Fibroblast of gingiva (primary cell): ENCODE results near the gene GNB2.

Experiments
- DNase-seq: peaks from one replicate; pipeline ENCODE4 v3.0.0-alpha.2; 2011; ENCODE audit warnings: low read depth

Gene GNB2

GRCh38 chr7:100681491-100682227 lies 8.1 kb downstream of the GNB2 start:
- DNase-seq, result no peak

- no peak for DNase-seq
These were observed 8.7 kb downstream of the GNB2 start for GRCh38 chr7:100682228-100682741.

DNA sequence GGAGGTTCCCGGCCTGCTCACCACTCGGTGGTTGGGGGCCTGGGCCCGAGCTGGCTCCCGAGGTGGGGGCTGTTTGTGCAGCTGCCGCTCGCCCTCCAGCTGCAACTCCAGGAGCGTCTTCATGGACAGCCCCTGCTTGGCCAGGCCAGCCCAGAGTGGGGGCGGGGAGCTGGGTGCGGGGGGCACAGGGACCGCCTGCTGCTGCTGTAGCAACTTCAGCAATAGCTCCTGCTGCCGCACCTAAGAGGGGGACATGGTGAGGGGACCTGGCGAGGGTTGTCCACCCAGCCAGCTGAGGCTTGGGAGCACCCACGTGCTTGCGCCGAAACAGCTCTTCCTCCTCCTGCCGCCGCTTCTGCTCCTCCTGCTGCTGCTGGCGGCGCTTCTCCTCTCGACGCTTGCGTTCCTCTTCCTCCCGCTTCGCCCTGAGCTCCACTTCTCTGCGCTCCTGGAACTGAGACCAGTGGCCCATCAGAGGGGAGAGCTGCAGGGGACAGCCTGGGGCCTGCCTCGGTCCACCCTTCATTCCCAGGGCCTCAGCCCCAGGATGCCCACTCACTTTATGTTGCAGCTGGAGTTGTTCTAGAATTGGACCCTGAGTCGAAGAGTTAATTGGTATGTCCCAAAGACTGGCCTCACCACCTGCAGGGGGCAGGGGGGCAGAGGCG lies 9.6 kb downstream of the GNB2 start:
- DNase-seq, result no peak

DNA sequence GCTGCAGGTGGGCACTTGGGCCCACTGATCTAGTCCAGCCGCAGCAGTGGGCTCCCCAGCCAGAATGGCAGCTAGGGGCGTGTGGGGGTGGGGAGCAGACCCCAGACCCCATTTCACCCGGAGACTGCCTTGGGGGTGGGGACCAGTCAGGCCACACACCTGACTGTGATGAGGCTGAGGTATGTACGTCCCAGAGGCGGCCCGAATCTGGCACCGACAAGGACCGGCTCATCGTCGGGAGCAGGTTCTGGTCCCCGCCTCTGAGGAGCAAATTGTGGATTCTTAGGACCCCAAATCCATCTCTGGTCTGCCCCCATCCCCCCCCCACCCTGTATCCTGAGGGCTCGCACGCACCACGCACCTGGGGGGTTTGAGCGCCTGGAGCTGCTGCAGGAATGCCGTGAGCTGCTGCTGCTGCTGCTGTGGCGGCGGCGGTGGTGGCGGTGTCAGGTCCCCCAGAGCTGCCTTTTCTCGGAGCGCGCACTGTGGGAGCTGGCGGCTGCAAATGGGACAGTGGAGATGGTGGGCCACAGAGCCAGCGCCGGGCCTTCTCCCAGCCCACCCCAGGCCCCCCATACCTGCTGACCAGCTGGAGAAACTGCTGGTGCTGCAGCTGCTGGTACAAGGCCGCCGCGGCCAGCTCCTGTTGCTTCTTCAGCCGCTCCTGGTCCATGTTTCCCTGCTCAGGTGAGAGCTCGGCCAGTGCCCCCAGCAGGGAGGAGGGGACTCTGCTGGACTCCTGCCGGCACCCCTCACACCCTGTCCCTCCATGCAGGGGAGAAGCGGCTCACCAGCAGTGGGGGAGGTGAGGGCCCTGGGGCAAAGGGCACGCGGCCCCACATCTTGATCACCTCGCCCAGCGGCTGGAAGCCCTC lies 10.4 kb downstream of the GNB2 start:
- DNase-seq, result no peak

GRCh38 chr7:100684534-100685042 lies 11.0 kb downstream of the GNB2 start:
- DNase-seq, result no peak

DNA sequence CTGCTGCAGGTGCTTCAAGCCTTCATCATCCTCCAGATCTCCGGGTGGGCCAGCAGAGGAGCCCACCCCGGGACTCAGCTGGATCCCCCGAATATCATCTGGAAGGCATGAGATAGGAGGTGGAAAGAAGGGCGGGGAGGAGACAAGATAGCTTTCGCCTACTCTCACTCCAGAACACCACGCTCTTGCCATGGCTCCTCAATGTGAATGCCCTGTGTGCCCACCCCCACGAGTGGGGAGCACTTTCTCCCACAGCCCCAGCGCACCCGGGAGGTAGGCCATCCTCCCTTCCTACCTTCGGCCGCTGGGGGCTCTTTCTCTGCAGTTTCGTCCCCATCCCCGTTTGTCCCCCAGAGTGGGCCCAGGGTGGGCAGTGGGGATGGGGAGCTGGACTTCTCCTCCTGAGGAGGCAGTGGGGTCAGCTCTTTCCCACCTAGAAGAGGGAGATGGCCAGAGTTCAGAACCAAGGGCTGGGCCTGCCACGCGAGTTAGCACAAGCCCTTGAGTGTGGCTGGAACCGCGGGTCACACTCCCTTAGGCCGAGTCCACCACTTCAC lies 11.6 kb downstream of the GNB2 start:
- no peak for DNase-seq

GRCh38 chr7:100685631-100686145 lies 12.1 kb downstream of the GNB2 start:
- no peak for DNase-seq

- DNase-seq, result no peak
These were observed 12.8 kb downstream of the GNB2 start for GRCh38 chr7:100686201-100686821.

- no peak for DNase-seq
These were observed 13.3 kb downstream of the GNB2 start for GRCh38 chr7:100686822-100687211.

- DNase-seq, result no peak
These were observed 13.7 kb downstream of the GNB2 start for GRCh38 chr7:100687261-100687660.

DNA sequence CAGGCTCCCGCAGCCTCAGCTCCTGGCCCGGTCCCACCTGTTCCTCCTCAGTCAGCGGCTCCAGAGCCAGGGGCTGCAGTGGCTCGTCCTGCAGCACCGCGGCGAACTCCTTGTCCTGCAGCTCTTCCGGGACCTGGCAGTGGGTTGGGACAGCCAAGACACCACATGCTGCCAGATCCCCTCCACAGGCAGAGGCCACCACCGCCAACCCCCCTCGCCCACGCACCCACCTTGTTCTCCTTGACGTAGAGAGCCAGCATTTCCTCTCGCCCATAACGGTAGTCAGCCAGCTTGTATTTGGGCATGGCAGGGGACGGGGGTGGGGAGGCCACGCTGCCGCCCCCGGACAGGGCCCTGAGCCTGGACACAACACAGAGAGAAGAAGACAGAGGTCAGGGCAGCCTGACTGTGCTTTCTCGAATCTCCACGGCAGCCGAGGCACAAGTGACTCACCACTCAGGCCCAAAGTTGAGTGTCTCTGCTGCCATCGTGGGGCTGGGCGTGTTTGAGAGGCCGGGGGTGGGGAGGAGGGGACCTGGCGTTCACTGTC lies 14.3 kb downstream of the GNB2 start:
- DNase-seq, result no peak

GRCh38 chr7:100688326-100688860 lies 14.9 kb downstream of the GNB2 start:
- no peak for DNase-seq

DNA sequence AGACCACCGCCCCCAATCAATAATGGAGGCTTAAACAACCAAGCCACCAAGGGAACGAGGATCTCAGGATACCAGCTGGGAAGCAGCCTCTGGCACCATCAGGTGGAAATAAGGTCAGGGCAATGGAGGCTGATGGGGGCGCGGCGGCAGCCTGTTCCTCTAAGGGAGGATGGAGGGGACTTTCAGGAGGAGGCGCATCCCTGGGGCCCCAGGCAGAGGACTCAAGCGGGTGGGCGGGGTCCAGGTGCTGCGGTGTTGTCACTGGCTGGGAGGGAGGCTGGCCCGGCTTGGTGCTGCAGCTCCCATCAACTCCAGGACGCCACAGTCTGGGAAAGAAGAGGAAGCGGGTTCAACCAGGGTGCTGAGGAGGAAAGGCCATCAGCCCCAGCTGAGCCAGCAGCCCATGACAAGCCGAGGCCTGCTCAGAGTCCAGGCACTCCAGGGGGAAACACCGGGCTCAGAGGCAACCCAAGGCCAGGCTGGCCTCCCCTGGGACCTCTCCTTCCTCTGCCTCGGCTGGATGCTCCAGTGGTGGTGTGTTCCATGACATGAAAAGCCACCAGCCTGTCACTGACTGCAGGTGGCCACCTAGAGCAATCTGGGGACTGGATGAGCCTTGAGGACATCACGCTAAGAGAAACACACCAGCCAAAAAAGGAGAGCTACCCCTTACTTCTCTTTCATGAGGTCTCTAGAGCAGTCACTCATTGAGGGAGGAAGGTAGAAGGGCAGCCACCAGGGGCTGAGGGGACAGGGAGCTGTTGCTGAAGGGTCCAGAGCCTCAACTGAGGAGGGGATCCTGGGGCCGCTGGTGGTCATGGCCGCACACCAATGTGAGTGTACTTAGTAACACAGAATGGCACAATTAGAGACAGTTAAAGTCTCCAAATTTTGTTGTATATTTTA lies 15.9 kb downstream of the GNB2 start:
- no peak for DNase-seq

DNA sequence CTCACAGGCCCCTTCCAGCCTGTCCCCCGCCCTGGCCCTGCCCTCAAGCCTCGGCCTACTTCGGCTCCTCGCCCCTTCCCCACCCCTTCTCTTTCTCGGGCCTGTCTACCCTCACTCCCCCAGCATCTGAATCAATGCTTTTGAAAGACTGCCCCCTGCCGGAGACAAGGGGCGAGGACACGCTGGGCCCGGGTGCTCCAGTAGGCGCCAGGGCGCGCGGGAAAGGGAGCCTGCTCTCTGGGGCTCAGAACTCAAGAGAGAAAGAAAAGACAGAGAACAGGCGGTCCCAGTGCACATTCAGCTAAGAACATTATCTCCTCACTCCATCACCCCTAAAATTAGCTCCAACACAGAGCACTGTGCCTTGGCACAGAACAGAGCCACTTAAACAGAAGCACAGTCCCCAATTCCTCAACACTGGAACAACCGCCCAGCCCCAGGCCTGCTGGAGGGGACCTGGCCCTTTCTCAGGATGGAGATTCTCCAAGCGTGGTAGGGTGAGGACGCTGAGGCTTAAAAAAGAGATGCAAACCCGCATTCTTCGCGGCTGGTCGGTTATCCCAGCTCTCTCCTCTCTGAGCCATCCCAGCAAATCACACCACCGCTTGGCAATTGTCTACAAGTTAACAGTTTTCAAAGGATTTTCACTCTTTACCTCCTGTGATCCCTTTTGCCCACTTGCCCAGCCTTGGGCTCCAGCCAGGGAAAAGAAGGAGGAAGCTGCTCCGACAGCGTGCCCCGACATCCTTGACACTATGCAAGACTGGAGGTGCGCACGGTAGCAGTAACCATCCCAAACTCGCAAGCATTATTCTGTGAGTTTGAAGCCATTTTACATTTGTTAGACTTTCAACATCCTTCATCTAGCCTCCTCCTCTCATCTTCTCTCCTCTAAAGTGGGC lies 18.4 kb downstream of the GNB2 start:
- peak; percentile 58 for DNase-seq

DNA sequence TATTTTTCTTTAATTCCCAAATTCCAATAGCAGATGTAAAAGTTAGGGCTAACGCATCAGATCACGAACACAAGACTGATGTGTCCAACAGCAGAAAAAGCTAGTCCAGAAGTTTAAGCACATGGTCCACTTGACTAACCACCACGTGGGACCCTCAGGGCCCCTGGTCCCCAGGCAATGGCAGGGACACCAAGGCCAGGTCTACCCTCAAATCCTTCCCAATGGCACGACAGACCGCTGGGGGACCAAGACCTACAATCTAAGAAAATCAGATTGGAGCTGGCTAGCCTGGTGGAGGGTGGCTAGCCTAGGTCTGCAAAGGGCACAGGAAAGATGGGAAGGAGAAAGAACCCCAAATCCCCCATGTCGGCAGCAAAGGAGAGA lies 19.0 kb downstream of the GNB2 start:
- no peak for DNase-seq

DNA sequence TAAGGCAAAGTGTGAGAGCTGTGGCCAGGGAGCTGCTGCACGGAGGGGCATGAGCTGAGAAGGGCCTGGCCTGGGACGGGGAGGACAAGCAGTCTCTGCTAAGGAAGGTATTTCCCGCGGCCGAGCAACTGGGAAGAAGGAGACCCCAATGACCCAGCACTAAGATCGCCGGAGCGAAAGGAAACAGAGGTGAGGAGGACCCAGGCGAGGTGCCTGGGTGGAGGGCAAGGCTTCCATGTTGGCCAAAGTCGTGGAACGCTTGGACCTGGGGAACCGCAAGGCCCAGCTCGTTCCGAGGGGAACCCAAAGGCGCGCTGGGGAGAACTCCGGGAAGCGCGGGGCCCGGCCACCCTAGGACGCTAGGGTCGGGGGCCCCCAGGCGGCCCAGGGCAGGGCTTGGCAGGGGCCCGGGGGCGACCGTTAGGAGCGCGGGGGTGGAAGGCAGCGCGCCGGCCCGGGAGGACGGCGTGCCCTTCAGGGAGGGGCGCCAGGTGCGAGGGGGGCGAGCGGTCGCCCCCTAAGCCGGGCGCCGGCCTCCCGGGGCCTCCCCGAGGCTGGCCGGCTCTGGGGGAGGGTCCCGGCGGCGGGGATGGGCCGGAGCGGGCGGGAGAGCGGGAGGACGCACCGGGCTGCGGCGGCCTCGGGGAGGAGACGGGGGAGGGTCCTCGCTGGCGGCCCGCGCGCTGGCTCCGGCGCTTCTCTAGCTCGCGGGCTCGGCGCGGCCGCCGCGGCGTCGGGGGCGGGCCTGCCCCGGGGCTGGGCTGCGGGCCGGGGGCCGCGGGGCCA lies 20.0 kb downstream of the GNB2 start:
- no peak for DNase-seq

GRCh38 chr7:100694098-100694745 lies 20.7 kb downstream of the GNB2 start, which contains the start of gene GIGYF1:
GIGYF1 (minus strand) TSS chr7:100694250; CDS start chr7:100688238, 6,012 bp downstream.
- peak; percentile 54 for DNase-seq
